ENCODE data around the gene HCRT.

- no peak for TF ChIP-seq FOXM1 (IDR thresholded peaks at IDR 0.05; ENCODE audit: low read depth)
- no peak for TF ChIP-seq CTCF (IDR thresholded peaks at IDR 0.05)
Measured at GRCh38 chr17:42190491-42191274, 5.4 kb upstream of the HCRT start.
